Measurements from ENCODE around the gene DHDH. TPM values are rescaled to one million over a fixed set of nuclear protein-coding genes. Genes with fewer than 3 reads are reported as not detected.
"Not testable (repeated sequence)": the region's sequence is repeated elsewhere in the genome, so short reads cannot be mapped to it uniquely, and the experiment has no call there.

The DHDH gene
- total RNA-seq, 1 donor from 2014 or later = not detected

DNA sequence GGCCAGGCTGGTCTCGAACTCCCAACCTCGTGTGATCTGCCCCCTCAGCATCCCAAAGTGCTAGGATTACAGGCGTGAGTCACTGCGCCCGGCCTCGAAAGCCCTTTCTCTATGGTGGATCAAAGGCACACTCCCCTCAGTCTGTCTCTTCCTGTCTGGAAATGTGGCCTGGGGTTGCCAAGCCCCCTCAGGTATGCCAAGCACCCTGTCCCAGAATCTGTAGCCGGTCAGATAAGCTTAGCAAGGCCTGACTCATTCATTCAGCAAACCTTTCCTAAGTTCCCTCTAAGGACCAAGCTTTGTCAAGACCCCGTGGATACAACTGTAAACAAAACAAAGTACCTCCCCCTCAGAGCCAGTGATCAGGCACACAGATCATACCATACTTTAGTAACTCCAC is 19.3 kb upstream of the DHDH start:
- TF ChIP-seq, protein P1, sequence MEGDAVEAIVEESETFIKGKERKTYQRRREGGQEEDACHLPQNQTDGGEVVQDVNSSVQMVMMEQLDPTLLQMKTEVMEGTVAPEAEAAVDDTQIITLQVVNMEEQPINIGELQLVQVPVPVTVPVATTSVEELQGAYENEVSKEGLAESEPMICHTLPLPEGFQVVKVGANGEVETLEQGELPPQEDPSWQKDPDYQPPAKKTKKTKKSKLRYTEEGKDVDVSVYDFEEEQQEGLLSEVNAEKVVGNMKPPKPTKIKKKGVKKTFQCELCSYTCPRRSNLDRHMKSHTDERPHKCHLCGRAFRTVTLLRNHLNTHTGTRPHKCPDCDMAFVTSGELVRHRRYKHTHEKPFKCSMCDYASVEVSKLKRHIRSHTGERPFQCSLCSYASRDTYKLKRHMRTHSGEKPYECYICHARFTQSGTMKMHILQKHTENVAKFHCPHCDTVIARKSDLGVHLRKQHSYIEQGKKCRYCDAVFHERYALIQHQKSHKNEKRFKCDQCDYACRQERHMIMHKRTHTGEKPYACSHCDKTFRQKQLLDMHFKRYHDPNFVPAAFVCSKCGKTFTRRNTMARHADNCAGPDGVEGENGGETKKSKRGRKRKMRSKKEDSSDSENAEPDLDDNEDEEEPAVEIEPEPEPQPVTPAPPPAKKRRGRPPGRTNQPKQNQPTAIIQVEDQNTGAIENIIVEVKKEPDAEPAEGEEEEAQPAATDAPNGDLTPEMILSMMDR (IDR thresholded peaks at IDR 0.05) = no peak
- no peaks in the 10 kb centered on the region for H3K9me3 ChIP-seq
- peaks cover 87 to 90% of the 10 kb centered on the region in 2 donors for H3K36me3 ChIP-seq
- DNase-seq (ENCODE audit: low spot score in 2 of 2) = no peak
- no peak overlapping the region for H3K27ac ChIP-seq
- no peaks in the 10 kb centered on the region for H3K27me3 ChIP-seq
- intact Hi-C loops (cut with DNase I) = no loop called here
- H3K4me1 ChIP-seq = no peaks in the 10 kb centered on the region
- H3K4me3 ChIP-seq = no peak overlapping the region

DNA sequence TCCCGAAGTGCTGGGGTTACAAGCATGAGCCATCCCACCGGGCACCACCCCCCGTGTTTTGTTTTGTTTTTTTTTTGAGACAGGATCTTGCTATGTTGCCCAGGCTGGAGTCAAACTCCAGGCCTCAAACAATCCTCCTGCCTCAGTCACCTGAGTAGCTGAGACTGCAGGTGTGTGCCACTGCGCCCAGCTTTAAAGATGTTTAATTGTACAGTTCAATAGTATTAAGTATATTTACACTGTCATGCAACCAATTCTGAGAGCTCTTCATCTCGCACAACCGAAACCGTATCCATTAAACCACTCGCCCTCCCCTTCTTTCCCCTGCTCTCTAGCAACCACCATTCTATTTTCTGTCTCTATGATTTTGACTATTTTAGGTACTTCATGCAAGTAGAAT is 17.7 kb upstream of the DHDH start:
- intact Hi-C loops (cut with DNase I) = no loop called here
- Histone ChIP-seq H3K4me1 (no peaks in the 10 kb centered on the region), H3K27ac (no peak overlapping the region), H3K27me3 (no peaks in the 10 kb centered on the region), H3K9me3 (no peaks in the 10 kb centered on the region), H3K36me3 (peaks cover 76 to 89% of the 10 kb centered on the region in 2 donors), H3K4me3 (no peak overlapping the region)
- TF ChIP-seq, protein P1 (IDR thresholded peaks at IDR 0.05) = no peak
- no peak for DNase-seq (ENCODE audit: low spot score in 2 of 2)

DNA sequence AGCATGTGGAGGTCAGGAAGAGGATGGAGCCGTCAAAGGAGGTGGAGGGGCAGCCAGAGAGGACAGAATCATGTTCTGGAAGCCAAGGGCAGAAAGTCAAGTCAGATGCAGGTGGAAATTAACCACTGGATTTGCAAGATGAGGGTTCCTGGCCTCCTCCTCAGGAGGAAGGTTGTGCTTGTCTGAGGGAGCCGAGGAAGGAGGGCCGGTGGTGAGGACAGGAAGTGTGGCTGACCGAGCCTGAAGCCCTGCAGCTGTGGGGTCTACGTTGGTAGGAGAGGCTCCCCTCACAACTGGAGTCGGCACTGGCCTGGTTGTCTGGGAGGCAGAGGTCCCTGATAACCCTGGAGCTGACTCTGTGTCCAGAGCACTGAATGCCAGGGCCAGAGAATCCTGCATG is 15.4 kb upstream of the DHDH start:
- TF ChIP-seq, protein P1 (IDR thresholded peaks at IDR 0.05) = no peak
- intact Hi-C loops (cut with DNase I) = no loop called here
- Histone ChIP-seq H3K27ac (no peak overlapping the region), H3K9me3 (no peaks in the 10 kb centered on the region), H3K4me3 (no peak overlapping the region), H3K4me1 (no peaks in the 10 kb centered on the region), H3K36me3 (peaks cover 73 to 89% of the 10 kb centered on the region in 2 donors), H3K27me3 (no peaks in the 10 kb centered on the region)
- DNase-seq (ENCODE audit: low spot score in 2 of 2) = no peak

DNA sequence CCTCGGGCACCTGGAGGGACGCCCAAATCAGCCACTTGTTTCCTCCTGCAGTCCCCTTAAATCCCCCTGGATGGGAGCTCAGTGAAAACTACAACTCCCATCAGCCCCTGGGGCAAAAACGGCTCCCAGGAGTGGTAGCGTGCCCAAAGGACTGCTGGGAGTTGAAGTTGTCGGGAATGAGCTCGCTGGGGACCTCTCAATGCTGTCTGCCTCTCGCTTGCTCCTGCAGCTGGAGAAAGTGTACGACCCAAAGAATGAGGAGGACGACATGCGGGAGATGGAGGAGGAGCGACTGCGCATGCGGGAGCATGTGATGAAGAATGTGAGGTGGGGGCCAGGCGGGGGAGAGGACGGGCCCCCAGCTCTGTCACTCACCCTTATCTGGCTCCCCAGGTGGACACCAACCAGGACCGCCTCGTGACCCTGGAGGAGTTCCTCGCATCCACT is 14.7 kb upstream of the DHDH start:
- no peak for DNase-seq (ENCODE audit: low spot score in 2 of 2)
- peaks cover 66 to 83% of the 10 kb centered on the region in 2 donors for H3K36me3 ChIP-seq
- intact Hi-C loops (cut with DNase I) = no loop called here
- H3K4me3 ChIP-seq = no peak overlapping the region
- no peak overlapping the region for H3K27ac ChIP-seq
- TF ChIP-seq, protein P1 (IDR thresholded peaks at IDR 0.05) = no peak
- H3K9me3 ChIP-seq = no peaks in the 10 kb centered on the region
- H3K27me3 ChIP-seq = no peaks in the 10 kb centered on the region
- no peaks in the 10 kb centered on the region for H3K4me1 ChIP-seq

DNA sequence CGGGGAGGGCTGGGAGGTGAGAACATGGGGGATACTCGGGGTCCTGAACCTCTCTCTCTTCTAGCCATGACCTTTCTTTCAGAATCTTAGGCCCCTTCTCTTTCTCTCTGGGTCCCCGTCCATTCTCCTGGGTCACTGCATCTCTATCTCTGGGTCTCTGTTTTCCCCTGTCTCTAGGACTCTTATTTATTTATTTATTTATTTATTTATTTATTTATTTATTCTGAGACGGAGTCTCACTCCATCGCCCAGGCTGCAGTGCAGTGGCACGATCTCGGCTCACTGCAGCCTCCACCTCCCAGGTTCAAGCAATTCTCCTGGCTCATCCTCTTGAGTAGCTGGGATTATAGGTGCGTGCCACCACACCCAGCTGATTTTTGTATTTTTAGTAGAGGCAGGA is 14.2 kb upstream of the DHDH start:
- H3K27ac ChIP-seq; H3K4me1 ChIP-seq; intact Hi-C loops (cut with DNase I); H3K9me3 ChIP-seq; H3K27me3 ChIP-seq; DNase-seq (ENCODE audit: low spot score in 2 of 2); H3K4me3 ChIP-seq: not testable (repeated sequence)
- peaks cover 61 to 79% of the 10 kb centered on the region in 2 donors for H3K36me3 ChIP-seq

DNA sequence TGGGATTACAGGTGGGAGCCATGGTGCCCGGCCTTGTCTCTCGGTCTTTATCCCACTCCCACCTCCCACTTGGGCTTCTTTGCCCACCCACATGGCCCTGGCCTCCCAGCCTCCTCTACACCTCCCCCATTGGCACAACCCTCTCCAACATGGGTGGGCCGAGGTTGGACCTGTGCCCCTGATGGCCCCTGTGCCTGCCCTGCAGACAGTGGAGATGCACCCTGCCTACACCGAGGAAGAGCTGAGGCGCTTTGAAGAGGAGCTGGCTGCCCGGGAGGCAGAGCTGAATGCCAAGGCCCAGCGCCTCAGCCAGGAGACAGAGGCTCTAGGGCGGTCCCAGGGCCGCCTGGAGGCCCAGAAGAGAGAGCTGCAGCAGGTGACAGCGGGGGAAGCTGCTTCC is 12.6 kb upstream of the DHDH start:
- peaks cover 47 to 63% of the 10 kb centered on the region in 2 donors for H3K36me3 ChIP-seq
- no peak for DNase-seq (ENCODE audit: low spot score in 2 of 2)
- H3K4me3 ChIP-seq = no peak overlapping the region
- no peaks in the 10 kb centered on the region for H3K9me3 ChIP-seq
- intact Hi-C loops (cut with DNase I) = no loop called here
- H3K27ac ChIP-seq = no peak overlapping the region
- H3K4me1 ChIP-seq = no peaks in the 10 kb centered on the region
- no peaks in the 10 kb centered on the region for H3K27me3 ChIP-seq
- TF ChIP-seq, protein P1 (IDR thresholded peaks at IDR 0.05) = no peak

Data from ascending aorta (tissue), 2 donors.